ENCODE measurements around the gene KATNBL1.

DNA sequence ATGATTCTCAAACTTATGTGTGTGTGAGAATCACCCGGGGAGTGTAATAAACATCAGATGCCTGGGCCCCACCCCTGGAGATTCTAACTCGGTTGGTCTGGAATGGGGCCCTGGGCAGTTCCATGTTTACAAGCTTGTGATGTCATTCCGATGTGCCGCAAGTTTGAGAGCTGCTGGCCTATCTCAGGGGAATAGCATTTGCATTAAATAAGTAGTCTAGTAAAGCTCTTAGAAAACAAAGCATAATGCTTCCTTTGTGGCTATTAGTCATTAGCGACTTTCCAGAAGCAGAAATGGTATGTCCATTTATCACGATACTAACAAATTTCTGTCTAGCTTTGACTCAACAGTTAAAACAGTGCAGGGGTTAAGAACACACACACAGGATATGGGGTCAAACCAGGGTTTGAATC lies 87.1 kb downstream of the KATNBL1 start:
- TF ChIP-seq, protein P1, sequence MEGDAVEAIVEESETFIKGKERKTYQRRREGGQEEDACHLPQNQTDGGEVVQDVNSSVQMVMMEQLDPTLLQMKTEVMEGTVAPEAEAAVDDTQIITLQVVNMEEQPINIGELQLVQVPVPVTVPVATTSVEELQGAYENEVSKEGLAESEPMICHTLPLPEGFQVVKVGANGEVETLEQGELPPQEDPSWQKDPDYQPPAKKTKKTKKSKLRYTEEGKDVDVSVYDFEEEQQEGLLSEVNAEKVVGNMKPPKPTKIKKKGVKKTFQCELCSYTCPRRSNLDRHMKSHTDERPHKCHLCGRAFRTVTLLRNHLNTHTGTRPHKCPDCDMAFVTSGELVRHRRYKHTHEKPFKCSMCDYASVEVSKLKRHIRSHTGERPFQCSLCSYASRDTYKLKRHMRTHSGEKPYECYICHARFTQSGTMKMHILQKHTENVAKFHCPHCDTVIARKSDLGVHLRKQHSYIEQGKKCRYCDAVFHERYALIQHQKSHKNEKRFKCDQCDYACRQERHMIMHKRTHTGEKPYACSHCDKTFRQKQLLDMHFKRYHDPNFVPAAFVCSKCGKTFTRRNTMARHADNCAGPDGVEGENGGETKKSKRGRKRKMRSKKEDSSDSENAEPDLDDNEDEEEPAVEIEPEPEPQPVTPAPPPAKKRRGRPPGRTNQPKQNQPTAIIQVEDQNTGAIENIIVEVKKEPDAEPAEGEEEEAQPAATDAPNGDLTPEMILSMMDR (IDR thresholded peaks at IDR 0.05; ENCODE audit: insufficient read depth, low read length): no peak
- TF ChIP-seq GABPA (IDR thresholded peaks at IDR 0.05; ENCODE audit: low read depth): no peak
- TF ChIP-seq, protein P2, sequence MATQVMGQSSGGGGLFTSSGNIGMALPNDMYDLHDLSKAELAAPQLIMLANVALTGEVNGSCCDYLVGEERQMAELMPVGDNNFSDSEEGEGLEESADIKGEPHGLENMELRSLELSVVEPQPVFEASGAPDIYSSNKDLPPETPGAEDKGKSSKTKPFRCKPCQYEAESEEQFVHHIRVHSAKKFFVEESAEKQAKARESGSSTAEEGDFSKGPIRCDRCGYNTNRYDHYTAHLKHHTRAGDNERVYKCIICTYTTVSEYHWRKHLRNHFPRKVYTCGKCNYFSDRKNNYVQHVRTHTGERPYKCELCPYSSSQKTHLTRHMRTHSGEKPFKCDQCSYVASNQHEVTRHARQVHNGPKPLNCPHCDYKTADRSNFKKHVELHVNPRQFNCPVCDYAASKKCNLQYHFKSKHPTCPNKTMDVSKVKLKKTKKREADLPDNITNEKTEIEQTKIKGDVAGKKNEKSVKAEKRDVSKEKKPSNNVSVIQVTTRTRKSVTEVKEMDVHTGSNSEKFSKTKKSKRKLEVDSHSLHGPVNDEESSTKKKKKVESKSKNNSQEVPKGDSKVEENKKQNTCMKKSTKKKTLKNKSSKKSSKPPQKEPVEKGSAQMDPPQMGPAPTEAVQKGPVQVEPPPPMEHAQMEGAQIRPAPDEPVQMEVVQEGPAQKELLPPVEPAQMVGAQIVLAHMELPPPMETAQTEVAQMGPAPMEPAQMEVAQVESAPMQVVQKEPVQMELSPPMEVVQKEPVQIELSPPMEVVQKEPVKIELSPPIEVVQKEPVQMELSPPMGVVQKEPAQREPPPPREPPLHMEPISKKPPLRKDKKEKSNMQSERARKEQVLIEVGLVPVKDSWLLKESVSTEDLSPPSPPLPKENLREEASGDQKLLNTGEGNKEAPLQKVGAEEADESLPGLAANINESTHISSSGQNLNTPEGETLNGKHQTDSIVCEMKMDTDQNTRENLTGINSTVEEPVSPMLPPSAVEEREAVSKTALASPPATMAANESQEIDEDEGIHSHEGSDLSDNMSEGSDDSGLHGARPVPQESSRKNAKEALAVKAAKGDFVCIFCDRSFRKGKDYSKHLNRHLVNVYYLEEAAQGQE (IDR thresholded peaks at IDR 0.05; ENCODE audit: insufficient replicate concordance, low read depth): no peak
- no peak for TF ChIP-seq POLR2AphosphoS5 (IDR thresholded peaks at IDR 0.05; ENCODE audit: low read depth)
